GM18519 (cell line): ENCODE data around the gene FBXO22.
"Not testable (repeated sequence)": the region's sequence is repeated elsewhere in the genome, so short reads cannot be mapped to it uniquely, and the experiment has no call there.

Experiments
- ATAC-seq: cut with Tn5 transposase; IDR thresholded peaks from one replicate; pipeline ENCODE4 v1.9.1; 2021; ENCODE audit warnings: mild to moderate bottlenecking, moderate library complexity; ENCODE audit not compliant: unreplicated experiment, low FRiP score

Gene FBXO22

DNA sequence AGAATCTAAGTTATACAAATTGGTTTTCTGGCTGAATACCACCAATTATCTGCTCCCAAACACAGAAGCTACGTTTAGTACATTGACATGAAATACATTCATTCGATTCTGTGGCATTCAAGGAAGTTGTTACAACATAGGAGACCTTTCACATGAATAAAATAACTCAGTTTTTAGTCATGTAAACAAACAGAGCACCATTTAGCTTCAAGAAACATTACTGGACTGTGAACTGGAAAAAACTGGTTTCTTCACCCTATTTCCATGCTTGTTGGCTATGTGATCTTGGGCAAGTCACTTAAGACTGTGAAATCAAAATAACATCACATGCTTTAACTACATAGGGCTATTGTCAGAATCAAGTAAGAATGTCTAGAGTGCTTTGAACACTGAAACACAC lies 62.4 kb downstream of the FBXO22 start:
- ATAC-seq: no peak

- not testable (repeated sequence) for ATAC-seq
These were observed 73.1 kb downstream of the FBXO22 start for GRCh38 chr15:75976766-75977165.

GRCh38 chr15:75981149-75981815 lies 77.6 kb downstream of the FBXO22 start:
- ATAC-seq: no peak

- ATAC-seq: no peak
These were observed 78.8 kb downstream of the FBXO22 start for GRCh38 chr15:75982468-75982867.

DNA sequence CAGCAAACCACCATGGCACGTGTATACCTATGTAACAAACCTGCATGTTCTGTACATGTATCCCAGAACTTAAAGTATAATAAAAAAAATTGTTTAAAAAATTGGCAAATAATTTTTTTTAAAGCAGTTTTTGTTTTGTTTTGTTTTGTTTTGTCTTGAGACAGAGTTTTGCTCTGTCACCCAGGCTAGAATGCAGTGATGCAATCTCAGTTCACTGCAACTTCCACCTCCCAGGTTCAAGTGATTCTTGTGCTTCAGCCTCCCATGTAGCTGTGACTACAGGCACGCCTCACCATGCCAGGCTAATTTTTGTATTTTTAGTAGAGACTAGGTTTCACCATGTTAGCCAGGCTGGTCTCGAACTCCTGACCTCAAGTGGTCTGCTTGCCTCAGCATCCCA lies 81.0 kb downstream of the FBXO22 start:
- not testable (repeated sequence) for ATAC-seq

GRCh38 chr15:75985971-75986370 lies 82.3 kb downstream of the FBXO22 start:
- ATAC-seq: no peak

DNA sequence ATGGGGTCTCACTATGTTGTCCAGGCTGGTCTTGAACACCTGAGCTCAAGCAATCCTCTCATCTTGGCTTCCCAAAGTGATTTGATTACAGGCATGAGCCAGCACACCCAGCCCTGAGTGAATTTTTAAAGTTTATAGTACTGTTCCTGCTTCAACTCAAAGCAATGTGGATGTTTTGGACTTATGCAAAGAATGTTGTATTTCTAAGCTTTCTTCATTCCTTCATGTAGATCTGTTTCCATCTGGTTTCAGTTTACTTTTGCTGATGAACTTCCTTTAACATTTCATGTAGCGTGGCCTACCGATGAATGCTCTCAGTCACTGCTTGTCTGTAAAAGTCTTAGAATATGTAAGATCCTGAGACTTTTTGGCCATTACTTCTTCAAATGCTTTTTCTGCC lies 85.4 kb downstream of the FBXO22 start:
- no peak for ATAC-seq

GRCh38 chr15:75989875-75990274 lies 86.2 kb downstream of the FBXO22 start:
- ATAC-seq: no peak
